MM.1S (cell line): ENCODE measurements around the gene RET.

Experiments
- EZH2 ChIP-seq: fragments of 300-600 bp; sonication (generic); optimal IDR thresholded peaks from 2 replicates; pipeline ENCODE3; 2017; ENCODE audit warnings: low read depth, mild to moderate bottlenecking, antibody characterized with exemption, low read length, mixed read lengths
- EZH2phosphoT487 ChIP-seq: fragments of 300-600 bp; sonication (generic); IDR thresholded peaks from 2 replicates; pipeline ENCODE4 v1.6.1; 2018; ENCODE audit warnings: antibody characterized with exemption, low read length
- TF ChIP-seq, protein P1 (sequence below): fragments of 300-600 bp; sonication (generic); IDR thresholded peaks from 2 replicates; pipeline ENCODE4 v1.5.1; 2016; ENCODE audit warnings: antibody characterized with exemption, low read length, mixed read lengths

- TF ChIP-seq, protein P1, sequence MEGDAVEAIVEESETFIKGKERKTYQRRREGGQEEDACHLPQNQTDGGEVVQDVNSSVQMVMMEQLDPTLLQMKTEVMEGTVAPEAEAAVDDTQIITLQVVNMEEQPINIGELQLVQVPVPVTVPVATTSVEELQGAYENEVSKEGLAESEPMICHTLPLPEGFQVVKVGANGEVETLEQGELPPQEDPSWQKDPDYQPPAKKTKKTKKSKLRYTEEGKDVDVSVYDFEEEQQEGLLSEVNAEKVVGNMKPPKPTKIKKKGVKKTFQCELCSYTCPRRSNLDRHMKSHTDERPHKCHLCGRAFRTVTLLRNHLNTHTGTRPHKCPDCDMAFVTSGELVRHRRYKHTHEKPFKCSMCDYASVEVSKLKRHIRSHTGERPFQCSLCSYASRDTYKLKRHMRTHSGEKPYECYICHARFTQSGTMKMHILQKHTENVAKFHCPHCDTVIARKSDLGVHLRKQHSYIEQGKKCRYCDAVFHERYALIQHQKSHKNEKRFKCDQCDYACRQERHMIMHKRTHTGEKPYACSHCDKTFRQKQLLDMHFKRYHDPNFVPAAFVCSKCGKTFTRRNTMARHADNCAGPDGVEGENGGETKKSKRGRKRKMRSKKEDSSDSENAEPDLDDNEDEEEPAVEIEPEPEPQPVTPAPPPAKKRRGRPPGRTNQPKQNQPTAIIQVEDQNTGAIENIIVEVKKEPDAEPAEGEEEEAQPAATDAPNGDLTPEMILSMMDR, result no peak
- TF ChIP-seq EZH2 (no peak), EZH2phosphoT487 (no peak)
Observed at GRCh38 chr10:43058716-43059335, 18.0 kb upstream of the RET start.
